Endothelial cell of umbilical vein (primary cell): ENCODE results near the gene BCAN. TPM values are rescaled to one million over a fixed set of nuclear protein-coding genes. Genes with fewer than 3 reads are reported as not detected.
A peak's percentile ranks its signal among the peaks of the same experiment; 100 is the strongest.

ENCODE experiments used
- BruUV-seq: library from RNA; stranded (reverse); fragments of 400-500 nt; replicated peaks from 2 replicates; lab custom pipeline; 2021; lab: Mats Ljungman, UMichigan
- CTCF ChIA-PET: fragments of 300-600, 350-600 bp; sonication (Branson Sonifier 250); formaldehyde crosslinking; loops from one replicate; lab custom pipeline; 2021; ENCODE audit warnings: antibody characterized with exemption, inconsistent platforms; lab: Charles Lee
- POLR2A ChIA-PET: fragments of 300-600, 350-600 bp; sonication (Branson Sonifier 250); formaldehyde crosslinking; loops from one replicate; lab custom pipeline; 2021; ENCODE audit warnings: antibody characterized with exemption, inconsistent platforms; lab: Charles Lee
- DNase-seq: peaks from one replicate; pipeline ENCODE4 v3.0.0-alpha.2; 2011; ENCODE audit warnings: low read depth, low spot score
- FAIRE-seq: peaks from 2 replicates; lab custom pipeline; 2011; peaks lifted over from hg19 to GRCh38; lab: Jason Lieb, UNC
- H2AFZ ChIP-seq: 2 replicates; pipeline ENCODE4 v1.6.0; 2012; ENCODE audit warnings: low read depth, low read length, control low read depth, inconsistent platforms
- H3K27ac ChIP-seq: 2 replicates; pipeline ENCODE4 v1.5.1; 2011; ENCODE audit warnings: low read depth, mild to moderate bottlenecking, control low read depth, low read length, moderate library complexity; ENCODE audit not compliant: insufficient read depth
- H3K27me3 ChIP-seq, 2 experiments: 2 replicates each; pipeline versions ENCODE4 v1.6.0 to v1.6.1; 2011; ENCODE audit warnings: low read length in 2 of 2, mixed read lengths in 1 of 2; ENCODE audit not compliant: control insufficient read depth in 2 of 2, insufficient read depth in 2 of 2
- H3K36me3 ChIP-seq, 2 experiments: 2 replicates in 1 of 2; 3 replicates in 1 of 2; pipeline ENCODE4 v1.5.1; 2011; ENCODE audit warnings: low read length in 2 of 2, mild to moderate bottlenecking in 1 of 2, moderate library complexity in 1 of 2; ENCODE audit not compliant: control insufficient read depth in 2 of 2, insufficient read depth in 2 of 2; ENCODE audit errors: extremely low read depth in 1 of 2
- H3K4me1 ChIP-seq: 3 replicates; pipeline ENCODE4 v1.5.1; 2011; ENCODE audit warnings: mild to moderate bottlenecking, low read length; ENCODE audit not compliant: control insufficient read depth, insufficient read depth; ENCODE audit errors: extremely low read depth
- H3K4me2 ChIP-seq: 2 replicates; pipeline ENCODE4 v1.6.1; 2011; ENCODE audit warnings: low read length, control low read depth, mixed read lengths; ENCODE audit not compliant: insufficient read depth
- H3K4me3 ChIP-seq, 3 experiments: fragments of 200-600 bp in 1 of 3; sonication (generic), shearing (Covaris generic) in 1 of 3; replicated peaks in 1 of 3; 2 replicates each; pipeline ENCODE4 v1.5.1; 2011 to 2016; ENCODE audit warnings: control low read depth in 3 of 3, low read length in 3 of 3, mild to moderate bottlenecking in 2 of 3, inconsistent platforms in 1 of 3, low read depth in 1 of 3, moderate library complexity in 1 of 3; ENCODE audit not compliant: insufficient read depth in 1 of 3
- H3K79me2 ChIP-seq: 2 replicates; pipeline ENCODE4 v1.6.0; 2012; ENCODE audit warnings: low read length, inconsistent platforms; ENCODE audit not compliant: control insufficient read depth, insufficient read depth
- H3K9ac ChIP-seq: replicated peaks from 2 replicates; pipeline ENCODE3; 2011; ENCODE audit warnings: low read length, control low read depth; ENCODE audit not compliant: insufficient read depth; ENCODE audit errors: extremely low read depth
- H3K9me1 ChIP-seq: replicated peaks from 3 replicates; pipeline ENCODE4 v1.6.0; 2011; ENCODE audit warnings: mild to moderate bottlenecking, low read length; ENCODE audit not compliant: control insufficient read depth, insufficient read depth; ENCODE audit errors: extremely low read depth
- H3K9me3 ChIP-seq: replicated peaks from 2 replicates; pipeline ENCODE4 v1.5.1; 2012; ENCODE audit warnings: low read length, inconsistent platforms; ENCODE audit not compliant: control insufficient read depth, insufficient read depth
- H4K20me1 ChIP-seq: replicated peaks from 2 replicates; pipeline ENCODE3; 2011; ENCODE audit warnings: mild to moderate bottlenecking, low read length; ENCODE audit not compliant: control insufficient read depth, insufficient read depth; ENCODE audit errors: extremely low read depth
- CTCF ChIP-seq, 2 donors: IDR thresholded peaks; 1 replicate in 1 of 2; 2 replicates in 1 of 2; pipeline ENCODE4 v1.5.1; 2011; ENCODE audit warnings: low read length in 2 of 2, mild to moderate bottlenecking in 2 of 2, moderate library complexity in 2 of 2, control low read depth in 1 of 2, inconsistent platforms in 1 of 2, low read depth in 1 of 2; ENCODE audit not compliant: insufficient read depth in 1 of 2; ENCODE audit errors: extremely low read depth in 1 of 2
- FOS ChIP-seq: IDR thresholded peaks from 2 replicates; pipeline ENCODE4 v1.6.1; 2011; ENCODE audit warnings: mild to moderate bottlenecking, low read length, moderate library complexity, borderline replicate concordance; ENCODE audit not compliant: insufficient read depth
- GATA2 ChIP-seq: IDR thresholded peaks from 2 replicates; pipeline ENCODE4 v1.7.0; 2011; ENCODE audit warnings: low read depth, mild to moderate bottlenecking, moderate library complexity, mixed read lengths, low read length; ENCODE audit not compliant: insufficient read length, insufficient read depth
- JUN ChIP-seq: IDR thresholded peaks from 2 replicates; pipeline ENCODE4 v1.6.1; 2011; ENCODE audit warnings: borderline replicate concordance, low read depth; ENCODE audit not compliant: insufficient read length, insufficient read depth
- MAX ChIP-seq: IDR thresholded peaks from 2 replicates; pipeline ENCODE4 v1.6.1; 2011; ENCODE audit not compliant: insufficient read depth, insufficient read length
- MYC ChIP-seq: IDR thresholded peaks from one replicate; pipeline ENCODE4 v1.6.1; 2011; ENCODE audit warnings: mild to moderate bottlenecking, low read depth, low read length
- POLR2A ChIP-seq: IDR thresholded peaks from 2 replicates; pipeline ENCODE4 v1.6.1; 2012; ENCODE audit warnings: low read depth, mild to moderate bottlenecking, control low read depth, low read length
- POLR2AphosphoS5 ChIP-seq: IDR thresholded peaks from 2 replicates; pipeline ENCODE4 v1.6.1; 2012; ENCODE audit warnings: low read depth, mild to moderate bottlenecking, control low read depth, low read length, moderate library complexity; ENCODE audit not compliant: insufficient read depth
- dilution Hi-C: fragments of 300-500 bp; cut with MboI; formaldehyde crosslinking; loops from one replicate; pipeline ENCODE4 v1.15.0; 2019; ENCODE audit warnings: low sequenced_read_pairs; ENCODE audit not compliant: extremely low pct_ligation_motif_present
- intact Hi-C: fragments of 100-400 bp; cut with micrococcal nuclease; formaldehyde crosslinking; loops from one replicate; pipeline ENCODE4 v1.10.0; 2022
- polyA plus RNA-seq, 4 experiments: library from polyadenylated mRNA; depleted of rRNA in 3 of 4; stranded (reverse) in 3 of 4; unstranded in 1 of 4; fragments of >200 nt; gene quantifications; 2 replicates each; pipeline versions ENCODE4 v1.2.1 to v1.2.3, GENCODE V29; 2011 to 2012; ENCODE audit warnings: missing spikeins in 1 of 4
- total RNA-seq: library from RNA; stranded (reverse); gene quantifications from 2 replicates; pipeline ENCODE4 v1.2.3, GENCODE V29; 2021

BCAN gene
- total and polyA plus RNA-seq, 2 donors (not counting 3 experiments of a cell fraction or from before 2014, with no cell fraction given), result 0.15 TPM; not detected in 1

GRCh38 chr1:156592910-156593660, 48.8 kb upstream of the BCAN start:
- H3K4me3 ChIP-seq, result peak overlapping the region in 1 of 3 experiments; percentile 77
- peak; percentile 44 for TF ChIP-seq POLR2AphosphoS5
- TF ChIP-seq JUN, result peak; percentile 13
- no peak for TF ChIP-seq FOS
- FAIRE-seq (peak; percentile 31), DNase-seq (peak; percentile 86)
- POLR2A ChIA-PET, result interaction anchor here (0.6 kb wide), 1 partner anchor 24 kb away, joined by 7 read pairs; no protein-coding TSS in a partner anchor
- H3K9me3 ChIP-seq, result no peaks in the 10 kb centered on the region
- no peaks in the 10 kb centered on the region for H3K27me3 ChIP-seq
- H3K79me2 ChIP-seq, result peaks cover 5% of the 10 kb centered on the region
- H3K4me1 ChIP-seq, result peaks cover 17% of the 10 kb centered on the region
- H3K27ac ChIP-seq, result peak overlapping the region; percentile 34
- H3K9ac ChIP-seq, result no peak overlapping the region
- CTCF ChIA-PET, result interaction anchor here (1.2 to 4.9 kb wide), 5 partner anchors 11 to 147 kb away, joined by 3 to 32 read pairs (median 4); no protein-coding TSS in a partner anchor
- no peak overlapping the region for H2AFZ ChIP-seq
- BruUV-seq, result TSS peak; percentile 24
- no peaks in the 10 kb centered on the region for H4K20me1 ChIP-seq
- no peak overlapping the region for H3K4me2 ChIP-seq
- intact Hi-C loops (loop anchor here (1.0 to 5.0 kb wide), 2 partner anchors 8 to 91 kb away; partner anchors contain the start of genes GPATCH4 and MEF2D), dilution Hi-C loops (no loop called here)
- no peaks in the 10 kb centered on the region for H3K9me1 ChIP-seq
- H3K36me3 ChIP-seq, result peaks cover 0 to 34% of the 10 kb centered on the region in 2 experiments

GRCh38 chr1:156593661-156593989, 48.3 kb upstream of the BCAN start:
- CTCF ChIA-PET, result interaction anchor here (0.7 to 4.9 kb wide), 6 partner anchors 11 to 148 kb away, joined by 3 to 32 read pairs (median 4); no protein-coding TSS in a partner anchor
- no peak overlapping the region for H2AFZ ChIP-seq
- dilution Hi-C loops, result no loop called here
- H3K4me3 ChIP-seq, result no peak overlapping the region
- H3K27me3 ChIP-seq, result no peaks in the 10 kb centered on the region
- intact Hi-C loops, result loop anchor here (1.0 to 5.0 kb wide), 2 partner anchors 8 to 91 kb away; partner anchors contain the start of genes GPATCH4 and MEF2D
- H3K9me3 ChIP-seq, result no peaks in the 10 kb centered on the region
- BruUV-seq, result no TSS peak
- H4K20me1 ChIP-seq, result no peaks in the 10 kb centered on the region
- peaks cover 8% of the 10 kb centered on the region for H3K79me2 ChIP-seq
- peaks cover 17% of the 10 kb centered on the region for H3K4me1 ChIP-seq
- H3K4me2 ChIP-seq, result no peak overlapping the region
- FAIRE-seq (no peak), DNase-seq (no peak)
- POLR2A ChIA-PET, result interaction anchor here (0.6 kb wide), 1 partner anchor 23 kb away, joined by 7 read pairs; no protein-coding TSS in a partner anchor
- no peaks in the 10 kb centered on the region for H3K9me1 ChIP-seq
- no peak overlapping the region for H3K9ac ChIP-seq
- H3K36me3 ChIP-seq, result peaks cover 0 to 34% of the 10 kb centered on the region in 2 experiments
- TF ChIP-seq CTCF (IDR thresholded peaks at IDR 0.05; ENCODE audit: extremely low read depth in 1 of 2, insufficient read depth in 1 of 2, low read depth in 1 of 2, low read length in 2 of 2) (no peak), POLR2A (no peak), GATA2 (no peak), MYC (no peak), FOS (no peak), MAX (no peak), JUN (no peak)
- H3K27ac ChIP-seq, result peak overlapping the region; percentile 34
